Keratinocyte (primary cell): ENCODE measurements around the gene FAM120A. TPM values are rescaled to one million over a fixed set of nuclear protein-coding genes. Genes with fewer than 3 reads are reported as not detected.

ENCODE experiments used
- DNase-seq: peaks from one replicate; pipeline ENCODE4 v3.0.0-alpha.2; 2011; ENCODE audit warnings: low read depth, missing footprints, low spot score
- FAIRE-seq: peaks from 2 replicates; lab custom pipeline; 2011; peaks lifted over from hg19 to GRCh38; lab: Jason Lieb, UNC
- H2AFZ ChIP-seq: 2 replicates; pipeline ENCODE4 v1.6.0; 2012; ENCODE audit warnings: low read length, control low read depth, inconsistent platforms; ENCODE audit not compliant: control insufficient read depth
- H3K27ac ChIP-seq: 2 replicates; pipeline ENCODE4 v1.5.1; 2011; ENCODE audit warnings: low read length; ENCODE audit not compliant: control insufficient read depth, insufficient read depth
- H3K27me3 ChIP-seq: 3 replicates; pipeline ENCODE4 v1.6.0; 2011; ENCODE audit warnings: low read length; ENCODE audit not compliant: control insufficient read depth, insufficient read depth; ENCODE audit errors: extremely low read depth
- H3K36me3 ChIP-seq, 2 experiments: 2 replicates in 1 of 2; 3 replicates in 1 of 2; pipeline ENCODE4 v1.5.1; 2011; ENCODE audit warnings: low read length in 2 of 2, mild to moderate bottlenecking in 1 of 2; ENCODE audit not compliant: control insufficient read depth in 2 of 2, insufficient read depth in 2 of 2; ENCODE audit errors: extremely low read depth in 1 of 2
- H3K4me1 ChIP-seq: 3 replicates; pipeline ENCODE4 v1.5.1; 2011; ENCODE audit warnings: low read length; ENCODE audit not compliant: control insufficient read depth, insufficient read depth; ENCODE audit errors: extremely low read depth
- H3K4me2 ChIP-seq: 3 replicates; pipeline ENCODE4 v1.6.0; 2011; ENCODE audit warnings: low read depth, low read length; ENCODE audit not compliant: control insufficient read depth, insufficient read depth; ENCODE audit errors: extremely low read depth
- H3K4me3 ChIP-seq, 3 experiments: fragments of 200-600 bp in 1 of 3; sonication (generic) in 1 of 3; 2 replicates in 2 of 3; 3 replicates in 1 of 3; pipeline ENCODE4 v1.5.1; 2011 to 2016; ENCODE audit warnings: low read length in 3 of 3, mild to moderate bottlenecking in 3 of 3, control low read depth in 2 of 3, inconsistent platforms in 1 of 3, low read depth in 1 of 3, mixed read lengths in 1 of 3, mixed run types in 1 of 3, moderate library complexity in 1 of 3; ENCODE audit not compliant: control insufficient read depth in 2 of 3, insufficient read depth in 2 of 3; ENCODE audit errors: extremely low read depth in 1 of 3
- H3K79me2 ChIP-seq: 2 replicates; pipeline ENCODE4 v1.6.0; 2012; ENCODE audit warnings: low read length; ENCODE audit not compliant: control insufficient read depth, insufficient read depth
- H3K9ac ChIP-seq: 3 replicates; pipeline ENCODE4 v1.6.0; 2011; ENCODE audit warnings: low read length; ENCODE audit not compliant: control insufficient read depth, insufficient read depth; ENCODE audit errors: extremely low read depth
- H3K9me1 ChIP-seq: 3 replicates; pipeline ENCODE4 v1.6.0; 2011; ENCODE audit warnings: low read length; ENCODE audit not compliant: control insufficient read depth, insufficient read depth; ENCODE audit errors: extremely low read depth
- H3K9me3 ChIP-seq: 2 replicates; pipeline ENCODE4 v1.5.1; 2012; ENCODE audit warnings: low read depth, low read length; ENCODE audit not compliant: control insufficient read depth
- H4K20me1 ChIP-seq: 3 replicates; pipeline ENCODE4 v1.6.0; 2011; ENCODE audit warnings: low read length; ENCODE audit not compliant: control insufficient read depth, insufficient read depth; ENCODE audit errors: extremely low read depth
- EZH2 ChIP-seq: IDR thresholded peaks from one replicate; pipeline ENCODE4 v1.6.1; 2012; ENCODE audit warnings: inconsistent platforms, mild to moderate bottlenecking, low read length, moderate library complexity
- dilution Hi-C: fragments of 300-500 bp; cut with MboI; formaldehyde crosslinking; loops from one replicate; pipeline ENCODE4 v1.7.0; 2020; ENCODE audit warnings: low sequenced_read_pairs; ENCODE audit not compliant: extremely low pct_ligation_motif_present
- polyA plus RNA-seq, 5 experiments: library from polyadenylated mRNA; depleted of rRNA in 3 of 5; stranded (reverse) in 3 of 5; stranded (forward) in 1 of 5; unstranded in 1 of 5; fragments of >200 nt; gene quantifications; 1 replicate in 1 of 5; 2 replicates in 3 of 5; 3 replicates in 1 of 5; pipeline versions ENCODE4 v1.2.1 to v1.2.3, GENCODE V29; 2011 to 2012; ENCODE audit warnings: missing spikeins in 2 of 5, low read depth in 1 of 5, low replicate concordance in 1 of 5
- TF ChIP-seq, protein P1 (sequence below), 3 experiments: IDR thresholded peaks in 1 of 3; conservative IDR thresholded peaks in 1 of 3; optimal IDR thresholded peaks in 1 of 3; 2 replicates in 2 of 3; 3 replicates in 1 of 3; pipeline versions ENCODE3 to v1.5.1; 2011; ENCODE audit warnings: low read length in 3 of 3, mild to moderate bottlenecking in 3 of 3, moderate library complexity in 2 of 3, control low read depth in 1 of 3, inconsistent platforms in 1 of 3; ENCODE audit not compliant: insufficient read depth in 2 of 3; ENCODE audit errors: extremely low read depth in 1 of 3

Gene FAM120A
- polyA plus RNA-seq, 1 donor (not counting 4 experiments of a cell fraction or from before 2014, with no cell fraction given): 79.2 TPM

DNA sequence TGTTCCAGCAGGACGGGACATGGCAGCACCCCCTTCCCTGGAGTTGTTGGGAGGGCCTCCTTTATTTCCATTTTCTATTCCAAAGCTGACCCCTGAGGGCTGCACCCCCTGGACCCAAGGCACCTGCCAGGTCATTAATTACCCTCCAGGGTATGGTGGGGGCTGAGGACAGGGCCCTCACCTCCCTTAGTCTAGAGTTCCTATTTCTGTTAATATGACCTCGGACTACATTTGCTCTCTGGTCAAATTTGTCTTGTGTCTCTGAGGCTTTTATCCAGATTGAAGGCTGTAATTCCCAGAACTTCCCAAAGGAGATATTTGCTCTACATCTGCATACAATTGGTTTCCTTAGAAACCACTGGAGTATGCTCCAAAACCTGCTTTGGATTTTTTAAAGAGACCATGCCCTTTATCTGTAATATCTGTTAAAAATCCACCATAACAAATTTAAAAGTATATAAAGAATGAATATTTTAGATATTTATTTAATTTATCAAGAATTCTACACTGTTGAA lies 141.7 kb downstream of the FAM120A start:
- dilution Hi-C loops: no loop called here
- Histone ChIP-seq H3K4me1 (peaks cover 14% of the 10 kb centered on the region), H3K79me2 (peaks cover 30% of the 10 kb centered on the region), H3K27ac (no peak overlapping the region), H3K27me3 (no peaks in the 10 kb centered on the region), H3K9me3 (no peaks in the 10 kb centered on the region), H4K20me1 (peaks cover 2% of the 10 kb centered on the region), H3K4me3 (no peak overlapping the region), H3K36me3 (no peaks in the 10 kb centered on the region), H3K9ac (no peak overlapping the region), H2AFZ (no peak overlapping the region), H3K9me1 (no peaks in the 10 kb centered on the region), H3K4me2 (no peak overlapping the region)
- DNase-seq: no peak
- TF ChIP-seq EZH2: no peak
- TF ChIP-seq, protein P1, sequence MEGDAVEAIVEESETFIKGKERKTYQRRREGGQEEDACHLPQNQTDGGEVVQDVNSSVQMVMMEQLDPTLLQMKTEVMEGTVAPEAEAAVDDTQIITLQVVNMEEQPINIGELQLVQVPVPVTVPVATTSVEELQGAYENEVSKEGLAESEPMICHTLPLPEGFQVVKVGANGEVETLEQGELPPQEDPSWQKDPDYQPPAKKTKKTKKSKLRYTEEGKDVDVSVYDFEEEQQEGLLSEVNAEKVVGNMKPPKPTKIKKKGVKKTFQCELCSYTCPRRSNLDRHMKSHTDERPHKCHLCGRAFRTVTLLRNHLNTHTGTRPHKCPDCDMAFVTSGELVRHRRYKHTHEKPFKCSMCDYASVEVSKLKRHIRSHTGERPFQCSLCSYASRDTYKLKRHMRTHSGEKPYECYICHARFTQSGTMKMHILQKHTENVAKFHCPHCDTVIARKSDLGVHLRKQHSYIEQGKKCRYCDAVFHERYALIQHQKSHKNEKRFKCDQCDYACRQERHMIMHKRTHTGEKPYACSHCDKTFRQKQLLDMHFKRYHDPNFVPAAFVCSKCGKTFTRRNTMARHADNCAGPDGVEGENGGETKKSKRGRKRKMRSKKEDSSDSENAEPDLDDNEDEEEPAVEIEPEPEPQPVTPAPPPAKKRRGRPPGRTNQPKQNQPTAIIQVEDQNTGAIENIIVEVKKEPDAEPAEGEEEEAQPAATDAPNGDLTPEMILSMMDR (optimal IDR thresholded peaks at IDR 0.05 in 1 of 3, IDR thresholded peaks at IDR 0.05 in 1 of 3, conservative IDR thresholded peaks at IDR 0.05 in 1 of 3; ENCODE audit: extremely low read depth in 1 of 3, insufficient read depth in 2 of 3, low read length in 3 of 3): no peak
- no peak for FAIRE-seq

DNA sequence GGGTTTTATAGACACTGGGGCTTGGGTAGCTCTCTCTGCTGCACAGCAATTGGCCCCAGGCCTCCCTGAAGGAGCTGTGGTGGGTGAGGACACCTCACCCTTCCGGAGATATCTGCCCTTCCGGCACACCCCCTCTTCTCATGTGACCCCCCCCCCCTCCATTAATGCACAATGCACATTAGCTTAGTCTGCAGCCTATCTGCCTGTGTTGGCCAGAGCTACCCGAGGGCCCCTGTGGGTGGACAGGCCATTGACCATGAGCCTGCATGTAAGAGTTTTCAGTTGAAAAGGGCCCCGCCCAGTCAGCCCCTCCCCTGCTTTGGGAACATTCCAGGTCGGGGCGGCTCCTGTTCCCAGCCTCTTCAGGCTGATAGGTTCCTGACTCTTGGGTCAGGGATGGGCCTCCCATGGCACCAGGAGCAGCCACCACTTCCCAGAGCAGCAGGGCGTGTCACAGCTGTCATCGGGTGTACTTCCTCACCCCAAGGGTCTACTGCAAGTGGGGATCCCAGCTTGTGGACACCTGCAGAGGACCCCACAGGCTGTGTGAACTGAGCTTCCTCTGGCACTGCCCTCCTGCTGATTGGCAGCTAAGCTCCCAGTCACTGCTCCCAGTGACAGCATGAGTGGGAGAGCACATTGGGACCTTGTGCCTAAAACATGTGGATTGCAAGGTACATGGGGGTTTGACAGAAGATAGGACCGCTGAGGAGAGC lies 142.7 kb downstream of the FAM120A start:
- peaks cover 32% of the 10 kb centered on the region for H3K79me2 ChIP-seq
- DNase-seq: no peak
- peaks cover 2% of the 10 kb centered on the region for H4K20me1 ChIP-seq

More for the DNA sequence above, 142.7 kb downstream of the FAM120A start:
- Histone ChIP-seq H3K27ac (no peak overlapping the region), H3K9me1 (no peaks in the 10 kb centered on the region), H3K4me2 (peak overlapping the region; percentile 19), H3K9ac (no peak overlapping the region), H3K36me3 (no peaks in the 10 kb centered on the region), H3K27me3 (no peaks in the 10 kb centered on the region), H2AFZ (no peak overlapping the region), H3K4me3 (no peak overlapping the region), H3K4me1 (peaks cover 14% of the 10 kb centered on the region), H3K9me3 (no peaks in the 10 kb centered on the region)
- dilution Hi-C loops: no loop called here
- TF ChIP-seq EZH2: no peak
- TF ChIP-seq, protein P1 (optimal IDR thresholded peaks at IDR 0.05 in 1 of 3, IDR thresholded peaks at IDR 0.05 in 1 of 3, conservative IDR thresholded peaks at IDR 0.05 in 1 of 3; ENCODE audit: extremely low read depth in 1 of 3, insufficient read depth in 2 of 3, low read length in 3 of 3): no peak
- FAIRE-seq: no peak
